Thoracic aorta (tissue), 2 donors: Measurements from ENCODE around the gene GLYR1. TPM values are rescaled to one million over a fixed set of nuclear protein-coding genes. Genes with fewer than 3 reads are reported as not detected.

Experiments
- ATAC-seq: fragments of 150-250 bp; one replicate; pipeline ENCODE4 v1.8.0; 2017; ENCODE audit warnings: low read depth; ENCODE audit not compliant: insufficient number of reproducible peaks, low FRiP score
- DNase-seq: peaks from one replicate; pipeline ENCODE4 v3.0.0-alpha.2; 2020; ENCODE audit warnings: low spot score
- H3K27ac ChIP-seq, 2 donors: fragments of 200-600 bp; sonication (generic); 1 replicate in 1 of 2; 2 replicates in 1 of 2; pipeline ENCODE4 v1.5.1; 2016; ENCODE audit warnings: mild to moderate bottlenecking in 2 of 2, moderate library complexity in 2 of 2
- H3K27me3 ChIP-seq: fragments of 200-600 bp; sonication (generic); replicated peaks from 2 replicates; pipeline ENCODE4 v1.6.0; 2016; ENCODE audit warnings: mild to moderate bottlenecking; ENCODE audit not compliant: insufficient read depth
- H3K36me3 ChIP-seq: fragments of 200-600 bp; sonication (generic); one replicate; pipeline ENCODE4 v1.5.1; 2016
- H3K4me1 ChIP-seq, 2 donors: fragments of 200-600 bp; sonication (generic); 1 replicate in 1 of 2; 2 replicates in 1 of 2; pipeline versions ENCODE4 v1.5.1 to v1.6.0; 2016; ENCODE audit warnings: low read depth in 2 of 2, mild to moderate bottlenecking in 1 of 2; ENCODE audit not compliant: control insufficient read depth in 1 of 2
- H3K4me3 ChIP-seq: fragments of 200-600 bp; sonication (generic); 2 replicates; pipeline ENCODE4 v1.5.1; 2016; ENCODE audit warnings: mild to moderate bottlenecking
- H3K9me3 ChIP-seq: fragments of 200-600 bp; sonication (generic); 2 replicates; pipeline ENCODE4 v1.5.1; 2016
- total RNA-seq, 2 donors: library from RNA; depleted of rRNA; stranded (reverse); fragments of >200 nt; gene quantifications; one replicate each; pipeline versions ENCODE4 v1.1.0 to v1.2.3, GENCODE V29; 2016
- TF ChIP-seq, protein P1 (sequence below): fragments of 200-600 bp; sonication (generic); IDR thresholded peaks from one replicate; pipeline ENCODE4 v1.5.1; 2019; ENCODE audit warnings: antibody characterized with exemption

GLYR1 gene
- total RNA-seq, 2 donors from 2014 or later: 28.4 to 59.5 TPM

DNA sequence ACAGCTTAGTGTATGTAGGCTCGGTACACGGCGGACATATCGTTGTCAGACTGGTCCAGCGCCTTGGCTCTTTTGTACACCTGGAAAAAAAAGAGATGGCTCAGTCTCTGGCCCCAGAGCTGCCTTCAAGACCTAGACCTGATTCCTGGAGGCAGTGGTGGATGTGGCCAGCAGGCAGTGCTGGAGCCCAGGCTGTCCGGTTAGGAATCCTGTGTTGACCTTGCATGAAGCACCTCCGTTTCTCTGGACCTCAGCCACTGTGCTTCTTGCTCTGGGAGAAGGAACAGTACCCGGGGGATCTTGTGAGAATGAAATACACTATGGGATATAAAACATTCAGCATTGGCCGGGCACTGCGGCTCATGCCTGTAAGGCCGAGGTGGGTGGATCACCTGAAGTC is 41.9 kb downstream of the GLYR1 start:
- Histone ChIP-seq H3K9me3 (no peaks in the 10 kb centered on the region), H3K36me3 (peaks cover 27% of the 10 kb centered on the region), H3K27me3 (no peaks in the 10 kb centered on the region), H3K4me1 (peaks cover 9 to 21% of the 10 kb centered on the region in 2 donors), H3K27ac (no peak overlapping the region), H3K4me3 (no peak overlapping the region)
- TF ChIP-seq, protein P1, sequence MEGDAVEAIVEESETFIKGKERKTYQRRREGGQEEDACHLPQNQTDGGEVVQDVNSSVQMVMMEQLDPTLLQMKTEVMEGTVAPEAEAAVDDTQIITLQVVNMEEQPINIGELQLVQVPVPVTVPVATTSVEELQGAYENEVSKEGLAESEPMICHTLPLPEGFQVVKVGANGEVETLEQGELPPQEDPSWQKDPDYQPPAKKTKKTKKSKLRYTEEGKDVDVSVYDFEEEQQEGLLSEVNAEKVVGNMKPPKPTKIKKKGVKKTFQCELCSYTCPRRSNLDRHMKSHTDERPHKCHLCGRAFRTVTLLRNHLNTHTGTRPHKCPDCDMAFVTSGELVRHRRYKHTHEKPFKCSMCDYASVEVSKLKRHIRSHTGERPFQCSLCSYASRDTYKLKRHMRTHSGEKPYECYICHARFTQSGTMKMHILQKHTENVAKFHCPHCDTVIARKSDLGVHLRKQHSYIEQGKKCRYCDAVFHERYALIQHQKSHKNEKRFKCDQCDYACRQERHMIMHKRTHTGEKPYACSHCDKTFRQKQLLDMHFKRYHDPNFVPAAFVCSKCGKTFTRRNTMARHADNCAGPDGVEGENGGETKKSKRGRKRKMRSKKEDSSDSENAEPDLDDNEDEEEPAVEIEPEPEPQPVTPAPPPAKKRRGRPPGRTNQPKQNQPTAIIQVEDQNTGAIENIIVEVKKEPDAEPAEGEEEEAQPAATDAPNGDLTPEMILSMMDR: no peak
- DNase-seq (no peak), ATAC-seq (no peak)

DNA sequence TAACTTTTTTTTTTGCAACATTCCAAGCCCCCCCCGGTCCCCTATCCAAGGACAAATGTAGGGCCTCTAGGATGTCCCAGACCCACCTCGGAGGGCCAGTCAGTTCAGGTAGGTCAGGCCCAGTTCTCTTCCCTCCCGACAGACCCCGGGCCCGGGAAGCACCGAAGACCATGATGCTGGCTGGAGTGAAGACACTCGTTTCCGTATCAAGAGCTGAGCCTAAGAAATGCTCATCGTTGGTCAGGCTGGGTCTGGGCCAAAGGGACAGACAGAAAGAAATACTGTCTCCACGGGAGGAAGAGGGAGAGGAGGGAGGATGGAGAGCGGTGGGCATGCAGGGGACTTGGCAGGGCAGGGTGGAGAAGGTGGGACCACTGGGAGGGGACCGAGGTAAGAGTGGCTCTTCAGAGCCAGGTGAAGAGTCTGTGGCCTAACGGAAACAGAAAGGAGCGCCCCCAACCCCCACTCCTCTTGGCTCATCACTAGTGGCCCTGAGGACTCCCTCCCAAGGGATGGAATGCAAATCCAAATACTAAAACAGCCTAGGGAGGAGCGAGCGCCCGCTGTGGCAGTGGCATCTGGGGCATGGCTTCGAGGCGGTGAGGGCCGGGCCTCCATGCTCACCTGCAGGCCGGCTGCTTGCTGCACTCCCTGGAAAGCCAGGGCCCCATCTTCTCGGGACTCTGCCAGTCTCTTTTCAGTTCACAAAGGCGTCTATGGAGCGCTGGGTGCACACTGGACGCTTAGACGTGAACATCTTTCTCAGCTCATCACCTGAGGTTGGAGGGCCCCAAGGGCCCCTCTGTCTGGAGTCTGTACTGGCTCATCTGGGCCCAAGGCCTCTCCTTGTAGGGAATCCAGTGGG is 43.0 kb downstream of the GLYR1 start:
- H3K27ac ChIP-seq: no peak overlapping the region
- no peak for ATAC-seq
- H3K36me3 ChIP-seq: peaks cover 22% of the 10 kb centered on the region
- no peaks in the 10 kb centered on the region for H3K9me3 ChIP-seq
- TF ChIP-seq, protein P1: no peak
- H3K4me1 ChIP-seq: peaks cover 9 to 21% of the 10 kb centered on the region in 2 donors
- H3K4me3 ChIP-seq: no peak overlapping the region
- no peak for DNase-seq
- H3K27me3 ChIP-seq: no peaks in the 10 kb centered on the region

DNA sequence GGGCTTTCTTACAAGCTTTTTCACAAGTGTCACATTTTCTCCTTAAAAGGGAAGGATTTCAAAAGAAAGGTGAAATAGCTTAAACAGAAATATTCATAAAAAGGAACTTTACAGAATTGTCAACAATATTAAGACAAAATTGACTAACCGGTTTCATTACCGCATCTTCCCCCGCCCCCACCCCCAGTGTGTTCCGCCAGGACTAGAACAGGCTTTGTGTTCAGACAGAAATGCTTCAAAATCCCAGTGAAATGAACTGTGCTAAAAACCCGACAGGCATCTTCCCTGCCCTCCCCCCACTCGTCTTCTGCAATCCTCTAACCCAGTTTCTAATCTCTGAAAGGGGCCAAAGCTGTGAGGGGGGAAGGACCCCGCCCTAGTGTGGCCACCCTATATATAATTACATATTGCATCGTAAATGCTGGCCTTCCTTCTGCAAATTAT is 43.7 kb downstream of the GLYR1 start:
- Histone ChIP-seq H3K9me3 (no peaks in the 10 kb centered on the region), H3K4me3 (peak overlapping the region; percentile 81), H3K27ac (peak overlapping the region; percentile 53 to 86), H3K36me3 (peaks cover 21% of the 10 kb centered on the region), H3K27me3 (no peaks in the 10 kb centered on the region), H3K4me1 (peaks cover 9 to 21% of the 10 kb centered on the region in 2 donors)
- no peak for ATAC-seq
- TF ChIP-seq, protein P1: no peak
- DNase-seq: no peak

DNA sequence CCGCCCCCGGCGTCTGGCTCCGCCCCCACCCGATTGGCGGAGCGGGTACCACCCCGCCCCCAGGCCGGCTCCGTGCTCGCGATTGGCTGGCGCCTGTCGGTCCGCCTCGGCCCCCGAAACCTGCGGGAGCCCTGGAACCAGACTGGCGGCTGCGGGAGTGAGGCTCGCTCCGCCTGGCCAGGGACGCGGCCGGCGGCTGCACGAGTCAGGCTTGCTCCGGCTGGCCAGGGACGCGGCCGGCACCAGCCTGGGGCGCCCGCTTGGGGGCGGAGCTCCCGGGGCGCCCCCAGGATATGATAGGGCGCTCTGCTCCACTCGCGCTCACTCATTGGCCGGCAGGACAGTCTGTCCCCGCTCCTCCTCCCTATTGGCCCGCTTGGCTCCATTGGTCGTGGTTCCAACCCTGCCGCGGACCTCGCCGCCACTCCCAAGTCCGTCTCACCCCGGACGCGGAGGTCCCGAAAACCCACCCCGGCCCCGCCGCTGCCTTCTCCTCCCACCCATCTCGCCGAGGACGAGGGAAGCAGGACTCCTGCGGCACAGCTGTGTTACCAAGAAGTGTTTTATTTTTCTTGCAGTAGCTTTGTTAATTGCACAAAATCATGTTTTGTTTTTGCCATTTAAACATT is 44.3 kb downstream of the GLYR1 start:
- peak; percentile 94 for ATAC-seq
- peak overlapping the region; percentile 53 to 86 for H3K27ac ChIP-seq
- TF ChIP-seq, protein P1: peak; percentile 14

DNA sequence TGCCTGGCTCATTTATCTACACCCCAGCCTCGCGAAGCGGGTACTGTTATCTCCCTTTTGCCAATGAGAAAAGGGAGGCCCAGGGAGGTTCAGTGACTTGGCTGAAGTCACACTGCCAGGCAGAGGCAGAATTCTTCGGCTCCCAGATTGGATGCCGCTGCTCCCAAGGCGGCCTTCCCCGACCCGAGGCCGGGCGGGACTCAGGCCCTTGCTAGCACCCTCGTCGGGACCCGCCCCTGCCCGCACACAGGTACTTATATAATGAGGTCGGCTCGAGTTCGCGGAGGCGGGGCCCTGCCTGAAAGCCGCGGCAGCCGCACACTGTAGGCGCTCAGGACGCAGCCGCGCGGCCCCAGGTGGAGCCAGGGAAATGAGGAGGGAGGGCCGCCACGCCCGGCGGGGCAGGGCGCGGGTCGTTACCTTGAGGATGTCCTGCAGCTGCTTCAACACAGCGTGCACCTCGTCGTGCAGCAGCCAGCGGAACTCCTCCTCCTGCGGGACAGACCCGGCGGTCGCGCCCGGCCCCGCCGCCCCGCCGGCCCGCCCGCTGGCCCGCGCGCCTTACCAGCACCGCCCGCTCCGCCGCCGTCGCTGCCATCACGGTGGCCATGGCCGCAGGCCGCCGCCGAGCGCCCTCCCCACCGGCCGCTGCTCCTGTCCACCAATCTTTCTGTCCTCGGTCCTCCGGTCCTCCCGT is 45.0 kb downstream of the GLYR1 start, which contains the start of gene ROGDI:
Gene ROGDI, minus strand, starts transcription at position 672 of the 697 bp plus-strand sequence. Its CDS starts 62 bp downstream, at position 610.
- H3K27ac ChIP-seq: peak within 1 kb of the TSS; percentile 53 to 86
- H3K4me3 ChIP-seq: peak within 1 kb of the TSS; percentile 81
- TF ChIP-seq, protein P1: no peak
- DNase-seq (peak; percentile 26), ATAC-seq (peak; percentile 14)
- peaks cover 23% of the 10 kb centered on the region for H3K36me3 ChIP-seq
- H3K9me3 ChIP-seq: no peaks in the 10 kb centered on the region
- H3K4me1 ChIP-seq: peaks cover 9 to 21% of the 10 kb centered on the region in 2 donors
- no peaks in the 10 kb centered on the region for H3K27me3 ChIP-seq

More for the DNA sequence above, 44.3 kb downstream of the GLYR1 start:
- peak; percentile 67 for DNase-seq
- Histone ChIP-seq H3K27me3 (no peaks in the 10 kb centered on the region), H3K36me3 (peaks cover 23% of the 10 kb centered on the region), H3K9me3 (no peaks in the 10 kb centered on the region), H3K4me3 (peak overlapping the region; percentile 81), H3K4me1 (peaks cover 9 to 21% of the 10 kb centered on the region in 2 donors)
